Measurements from ENCODE around the gene ACOT11. TPM values are rescaled to one million over a fixed set of nuclear protein-coding genes. Genes with fewer than 3 reads are reported as not detected.
"Not testable (repeated sequence)": the region's sequence is repeated elsewhere in the genome, so short reads cannot be mapped to it uniquely, and the experiment has no call there.

The ACOT11 gene
- polyA plus RNA-seq, 4 donors: 2.9 to 14.4 (median 10.8) TPM

- no peak for DNase-seq (ENCODE audit: low read depth in 4 of 4, low spot score in 3 of 4)
These were observed 58.9 kb downstream of the ACOT11 start for GRCh38 chr1:54606990-54607325.

GRCh38 chr1:54607821-54608565 is 60.0 kb downstream of the ACOT11 start:
- no peak for DNase-seq (ENCODE audit: low read depth in 4 of 4, low spot score in 3 of 4)

- DNase-seq (ENCODE audit: low read depth in 4 of 4, low spot score in 3 of 4): no peak
These were observed 60.7 kb downstream of the ACOT11 start for GRCh38 chr1:54608566-54609230.

- DNase-seq (ENCODE audit: low read depth in 4 of 4, low spot score in 3 of 4): no peak
These were observed 61.4 kb downstream of the ACOT11 start for GRCh38 chr1:54609301-54609921.

GRCh38 chr1:54610048-54610447 is 62.0 kb downstream of the ACOT11 start:
- DNase-seq (ENCODE audit: low read depth in 4 of 4, low spot score in 3 of 4): no peak

DNA sequence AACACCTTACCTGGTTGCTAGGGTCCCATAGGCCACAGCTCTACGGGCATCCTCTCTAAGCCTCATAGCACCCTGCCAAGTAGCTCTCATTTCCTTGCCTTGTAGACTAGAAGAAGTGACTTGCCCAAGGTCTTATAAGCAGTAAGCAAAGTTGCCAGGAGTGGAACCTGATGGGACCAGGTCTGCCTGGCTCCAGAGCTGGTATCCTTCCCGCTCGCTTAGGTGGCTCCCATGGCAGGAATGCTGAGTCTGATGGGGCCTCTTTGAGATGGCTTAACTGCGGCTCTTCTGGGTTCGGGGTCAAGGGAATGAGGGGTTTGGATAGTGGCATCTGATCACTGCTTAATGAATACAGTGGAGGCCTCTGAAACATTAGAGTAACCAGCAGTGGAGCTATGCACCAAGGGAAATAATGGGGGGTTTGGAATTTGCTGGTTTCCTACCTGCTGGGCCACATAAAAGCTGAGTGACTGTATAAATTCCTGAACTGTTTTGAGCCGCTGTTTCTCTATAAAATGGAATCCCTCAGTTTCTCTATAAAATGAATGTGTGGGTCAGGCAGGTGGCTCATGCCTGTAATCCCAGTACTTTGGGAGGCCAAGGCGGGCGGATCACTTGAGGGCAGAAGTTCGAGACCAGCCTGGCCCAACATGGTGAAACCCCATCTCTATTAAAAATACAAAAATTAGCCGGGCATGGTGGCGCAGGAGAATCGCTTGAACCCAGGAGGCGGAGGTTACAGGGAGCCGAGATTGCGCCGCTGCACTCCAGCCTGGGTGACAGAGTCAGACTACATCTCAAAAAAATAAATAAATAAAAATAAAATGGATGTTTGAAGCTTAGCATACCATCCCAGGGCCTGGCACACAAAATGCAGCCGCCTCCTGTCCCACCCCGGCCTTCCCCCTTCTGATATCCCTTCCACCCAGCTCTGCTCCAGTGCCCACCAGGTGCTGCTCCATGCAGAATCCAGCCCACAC is 62.9 kb downstream of the ACOT11 start:
- no peak for DNase-seq (ENCODE audit: low read depth in 4 of 4, low spot score in 3 of 4)

- no peak for DNase-seq (ENCODE audit: low read depth in 4 of 4, low spot score in 3 of 4)
These were observed 63.6 kb downstream of the ACOT11 start for GRCh38 chr1:54611621-54612020.

- no peak for DNase-seq (ENCODE audit: low read depth in 4 of 4, low spot score in 3 of 4)
These were observed 66.0 kb downstream of the ACOT11 start for GRCh38 chr1:54614024-54614423.

DNA sequence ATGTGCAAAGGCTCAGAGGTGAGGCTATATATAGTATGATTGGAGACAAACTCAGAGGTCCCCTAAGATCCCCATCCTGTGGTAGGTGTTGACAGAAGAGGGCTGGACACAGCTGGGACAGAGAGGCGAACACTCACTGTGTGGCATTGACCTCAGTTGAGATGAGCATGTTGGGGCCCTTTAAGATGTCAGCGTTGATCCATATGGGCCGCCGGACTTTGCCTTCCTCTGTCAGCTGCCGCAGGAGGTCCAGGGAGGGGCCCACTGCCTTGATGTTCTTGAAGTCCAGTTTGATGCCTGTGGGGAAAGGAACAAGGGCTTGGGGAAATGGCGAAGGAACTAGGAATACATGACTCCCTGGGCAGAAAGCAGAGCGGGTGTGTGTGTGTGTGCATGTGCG is 66.5 kb downstream of the ACOT11 start:
- DNase-seq (ENCODE audit: low read depth in 4 of 4, low spot score in 3 of 4): no peak

- DNase-seq (ENCODE audit: low read depth in 4 of 4, low spot score in 3 of 4): no peak
These were observed 67.7 kb downstream of the ACOT11 start for GRCh38 chr1:54615531-54616279.

GRCh38 chr1:54619749-54620148 is 71.7 kb downstream of the ACOT11 start:
- no peak for DNase-seq (ENCODE audit: low read depth in 4 of 4, low spot score in 3 of 4)

DNA sequence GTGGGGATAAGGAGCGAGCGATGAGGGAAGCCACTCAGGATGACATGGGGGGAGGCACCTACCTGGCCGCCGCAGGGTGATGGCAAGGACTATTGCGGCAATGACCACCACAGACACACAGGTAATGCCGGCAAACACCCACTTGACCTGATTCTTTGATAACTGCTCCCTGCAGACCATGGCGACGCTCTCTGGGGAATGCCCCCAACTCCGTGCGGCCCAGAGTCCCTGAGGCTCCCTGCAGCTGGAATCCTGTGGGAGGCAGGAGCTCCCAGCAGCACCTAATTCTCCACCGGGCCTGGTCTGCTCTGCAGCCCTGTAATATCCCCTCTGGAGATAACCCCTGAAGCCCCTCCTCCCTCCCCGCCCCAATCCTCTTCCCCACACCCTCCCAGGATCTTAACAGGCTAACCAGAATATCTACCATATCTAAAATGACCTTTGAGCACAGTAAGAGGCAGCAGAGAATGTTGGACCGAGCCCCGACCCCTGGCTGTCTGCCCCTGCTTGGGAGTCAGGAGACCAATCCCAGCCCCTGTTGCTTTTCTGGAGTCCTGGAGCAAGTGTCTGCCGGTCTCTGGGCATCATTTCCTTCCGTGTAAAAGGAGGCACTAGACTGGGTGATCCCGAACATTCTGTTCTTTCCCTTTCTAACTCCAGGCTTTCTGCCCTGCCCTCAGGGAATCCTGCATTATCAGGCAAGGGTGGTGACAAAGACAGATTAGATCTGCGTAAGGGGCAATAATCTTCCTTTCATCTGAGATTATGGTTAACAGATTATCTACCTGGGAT is 75.4 kb downstream of the ACOT11 start, which contains the start of gene FAM151A:
TSS of gene FAM151A (minus strand) at position 310 of the 792 bp plus-strand sequence. CDS start at position 180, 130 bp downstream.
- DNase-seq (ENCODE audit: low read depth in 4 of 4, low spot score in 3 of 4): no peak

DNA sequence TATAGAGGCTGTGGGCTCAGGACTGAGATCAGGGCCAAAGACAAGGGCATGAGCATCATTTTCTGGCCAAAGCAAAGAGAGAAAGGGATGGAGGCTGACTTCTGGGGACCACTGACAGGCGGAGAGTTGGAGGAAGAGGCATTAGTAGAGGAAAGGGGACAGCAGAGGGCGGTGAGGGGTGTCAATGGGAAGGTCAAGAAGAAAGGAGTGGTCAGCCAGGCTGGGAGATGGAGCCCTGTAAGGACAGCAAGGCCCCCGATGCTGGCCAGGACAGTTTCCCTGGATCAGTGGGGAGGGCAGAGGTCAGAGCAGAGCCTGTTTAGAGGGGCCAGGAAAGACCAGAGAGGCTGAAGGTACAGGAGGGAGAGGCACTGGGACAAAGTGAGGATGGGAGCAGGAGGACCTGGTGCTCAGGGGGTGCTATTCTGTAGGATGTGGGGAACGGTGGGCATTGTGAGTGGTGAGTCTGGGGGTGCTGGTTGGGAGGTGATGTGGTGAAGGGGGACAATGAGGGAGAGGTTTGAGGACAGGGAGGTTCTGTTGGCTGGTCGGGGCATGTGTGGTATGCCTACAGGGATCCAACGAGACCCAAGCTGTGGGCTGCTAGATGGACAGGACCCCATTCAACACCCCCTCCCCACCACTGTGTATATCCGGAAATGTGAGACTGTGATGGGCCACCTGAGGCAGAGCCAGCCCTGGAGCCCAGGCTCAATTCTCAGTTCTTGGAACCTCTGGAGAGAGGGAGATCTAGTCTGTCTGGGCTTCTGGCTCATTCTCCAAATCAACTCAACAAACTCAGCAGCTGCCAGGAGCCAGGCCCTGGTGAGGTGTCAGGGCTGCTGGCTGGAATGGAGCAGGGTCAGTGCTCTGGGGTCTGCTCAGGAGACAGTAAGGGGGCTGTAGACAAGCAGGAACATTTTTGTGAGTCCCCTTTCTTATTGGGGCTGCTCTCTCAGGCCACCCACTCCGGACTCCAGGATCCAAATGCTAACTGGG is 76.7 kb downstream of the ACOT11 start:
- DNase-seq (ENCODE audit: low read depth in 4 of 4, low spot score in 3 of 4): no peak

GRCh38 chr1:54627196-54627595 is 79.2 kb downstream of the ACOT11 start:
- DNase-seq (ENCODE audit: low read depth in 4 of 4, low spot score in 3 of 4): no peak

- DNase-seq (ENCODE audit: low read depth in 4 of 4, low spot score in 3 of 4): not testable (repeated sequence)
These were observed 87.8 kb downstream of the ACOT11 start for GRCh38 chr1:54635804-54636203.

DNA sequence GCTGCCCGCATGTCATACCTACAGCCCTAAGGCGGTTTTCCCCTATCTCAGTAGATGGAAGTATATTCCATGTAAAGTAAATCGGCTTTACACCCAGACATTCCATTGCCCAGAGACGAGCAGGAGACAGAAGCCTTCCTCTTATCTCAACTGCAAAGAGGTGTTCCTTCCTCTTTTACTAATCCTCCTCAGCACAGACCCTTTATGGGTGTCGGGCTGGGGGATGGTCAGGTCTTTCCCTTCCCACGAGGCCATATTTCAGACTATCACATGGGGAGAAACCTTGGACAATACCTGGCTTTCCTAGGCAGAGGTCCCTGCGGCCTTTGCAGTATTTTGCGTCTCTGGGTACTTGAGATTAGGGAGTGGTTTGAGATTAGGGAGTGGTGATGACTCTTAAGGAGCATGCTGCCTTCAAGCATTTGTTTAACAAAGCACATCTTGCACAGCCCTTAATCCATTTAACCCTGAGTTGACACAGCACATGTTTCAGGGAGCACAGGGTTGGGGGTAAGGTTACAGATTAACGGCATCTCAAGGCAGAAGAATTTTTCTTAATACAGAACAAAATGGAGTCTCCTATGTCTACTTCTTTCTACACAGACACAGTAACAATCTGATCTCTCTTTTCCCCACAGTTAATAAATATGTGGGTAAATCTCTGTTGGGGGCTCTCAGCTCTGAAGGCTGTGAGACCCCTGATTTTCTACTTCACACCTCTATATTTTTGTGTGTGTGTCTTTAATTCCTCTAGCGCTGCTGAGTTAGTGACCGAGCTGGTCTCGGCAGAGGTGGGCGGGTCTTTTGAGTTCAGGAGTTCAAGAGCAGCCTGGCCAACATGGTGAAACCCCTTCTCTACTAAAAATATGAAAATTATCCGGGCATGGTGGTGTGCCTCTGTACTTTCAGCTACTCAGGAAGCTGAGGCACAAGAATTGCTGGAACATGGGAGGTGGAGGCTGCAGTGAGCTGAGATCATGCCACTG is 88.7 kb downstream of the ACOT11 start:
- DNase-seq (ENCODE audit: low read depth in 4 of 4, low spot score in 3 of 4): not testable (repeated sequence)

DNA sequence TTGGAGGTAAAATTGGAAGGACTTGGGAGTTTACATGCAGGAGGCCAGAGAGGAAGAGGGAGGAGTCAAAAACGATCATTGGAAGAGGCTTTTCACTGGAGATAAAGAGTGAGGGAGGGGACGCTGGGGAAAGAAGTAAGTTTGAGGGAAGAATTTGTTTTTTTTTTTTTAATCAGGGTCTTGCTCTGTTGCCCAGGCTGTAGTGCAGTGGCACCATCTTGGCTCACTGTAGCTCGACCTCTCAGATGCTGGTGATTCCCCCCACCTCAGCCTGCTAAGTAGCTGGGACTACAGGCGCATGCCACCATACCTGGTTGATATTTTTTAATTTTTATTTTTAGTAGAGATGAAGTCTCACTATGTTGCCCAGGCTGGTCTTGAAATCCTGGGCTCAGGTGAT is 92.3 kb downstream of the ACOT11 start:
- no peak for DNase-seq (ENCODE audit: low read depth in 4 of 4, low spot score in 3 of 4)
